GM19324 (cell line): ENCODE data around the gene TBXAS1.

Experiments used
- ATAC-seq: cut with Tn5 transposase; IDR thresholded peaks from one replicate; pipeline ENCODE4 v1.9.1; 2021; ENCODE audit warnings: mild to moderate bottlenecking, moderate library complexity; ENCODE audit not compliant: unreplicated experiment, low FRiP score

Gene TBXAS1

GRCh38 chr7:139972029-139972428, 143.0 kb downstream of the TBXAS1 start:
- no peak for ATAC-seq

- ATAC-seq = no peak
These were observed 144.3 kb downstream of the TBXAS1 start for GRCh38 chr7:139973101-139974050.

- no peak for ATAC-seq
These were observed 145.2 kb downstream of the TBXAS1 start for GRCh38 chr7:139974179-139974811.

- ATAC-seq = no peak
These were observed 147.2 kb downstream of the TBXAS1 start for GRCh38 chr7:139976055-139976837.

- no peak for ATAC-seq
These were observed 148.0 kb downstream of the TBXAS1 start for GRCh38 chr7:139976838-139977656.

DNA sequence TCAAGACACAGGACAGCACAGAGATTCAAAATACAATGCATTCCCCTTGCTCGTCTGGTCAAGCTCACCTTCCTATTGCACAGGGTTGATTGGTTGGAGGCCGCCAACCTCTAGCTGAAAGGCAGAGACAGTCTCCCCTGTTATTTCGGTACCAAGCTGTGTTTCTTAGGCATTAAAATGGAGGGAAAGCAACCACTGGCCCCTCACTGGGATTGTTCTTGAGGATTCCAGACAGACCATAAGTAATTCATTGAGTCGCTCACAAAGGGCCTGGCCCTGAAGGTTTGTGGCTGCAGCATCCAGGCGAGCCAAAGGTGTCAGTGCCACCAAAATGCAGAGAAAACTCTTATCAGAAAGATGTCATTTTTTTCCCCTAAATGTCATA, 152.4 kb downstream of the TBXAS1 start:
- no peak for ATAC-seq

- ATAC-seq = no peak
These were observed 154.2 kb downstream of the TBXAS1 start for GRCh38 chr7:139982927-139983920.

DNA sequence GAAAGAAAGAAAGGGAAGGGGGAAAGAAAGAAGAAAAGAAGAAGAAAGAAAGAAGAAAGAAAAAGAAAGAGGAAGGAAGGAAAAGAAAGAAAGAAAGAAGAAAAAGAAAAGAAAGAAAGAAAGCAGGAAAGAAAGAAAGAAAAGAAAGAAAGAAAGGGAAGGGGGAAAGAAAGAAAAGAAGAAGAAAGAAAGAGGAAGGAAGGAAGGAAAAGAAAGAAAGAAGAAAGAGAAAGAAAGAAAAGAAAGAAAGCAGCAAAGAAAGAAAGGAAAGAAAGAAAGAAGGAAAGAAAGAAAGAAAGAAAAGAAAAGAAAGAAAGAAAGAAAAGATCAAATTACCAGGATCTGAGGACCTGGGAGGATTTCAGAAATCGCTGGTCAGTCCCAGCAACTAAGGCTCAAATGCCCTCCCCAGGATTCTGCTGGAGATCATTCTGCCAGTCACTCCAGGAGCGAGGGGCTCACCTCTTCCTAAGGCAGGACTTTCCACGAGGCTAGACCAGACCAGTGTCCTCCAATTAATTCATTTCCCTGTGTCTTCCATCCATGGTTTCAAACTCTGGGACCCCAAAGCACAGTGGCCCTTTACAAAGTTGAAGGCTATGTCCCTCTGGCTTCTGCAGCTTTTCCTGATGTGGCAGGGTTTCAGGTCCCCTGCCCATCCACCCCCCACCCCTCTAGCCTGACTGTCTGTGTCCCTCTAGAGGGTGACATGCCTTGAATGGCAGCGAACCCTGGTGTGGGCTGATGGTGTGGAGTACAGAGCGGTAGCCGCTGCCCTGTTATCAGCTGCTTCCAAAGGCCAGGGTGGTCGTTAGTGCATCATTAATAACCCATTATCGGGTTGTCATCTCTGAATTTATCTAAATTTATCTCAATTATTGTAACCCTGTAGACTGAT, 155.8 kb downstream of the TBXAS1 start:
- no peak for ATAC-seq

DNA sequence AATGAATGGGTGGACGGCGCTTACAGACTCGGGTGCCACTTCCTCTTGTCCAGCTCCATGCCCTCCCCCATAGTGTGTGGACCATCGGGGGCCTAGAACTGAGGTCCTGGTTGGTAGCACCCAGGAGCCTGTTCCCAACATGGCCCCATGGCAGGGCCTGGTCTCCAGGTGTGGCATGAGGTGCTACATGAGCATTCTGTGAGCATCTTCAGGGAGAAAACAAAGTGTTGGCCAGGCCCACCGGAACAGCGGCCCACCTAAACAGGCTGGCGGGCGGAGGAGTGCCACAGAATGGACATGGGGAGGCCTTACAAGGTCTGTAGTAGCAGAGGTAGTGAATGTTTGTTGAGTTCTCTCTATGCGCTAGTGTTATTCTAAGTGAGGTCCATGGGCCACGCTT, 156.7 kb downstream of the TBXAS1 start:
- no peak for ATAC-seq

- ATAC-seq = no peak
These were observed 158.8 kb downstream of the TBXAS1 start for GRCh38 chr7:139987691-139988516.

DNA sequence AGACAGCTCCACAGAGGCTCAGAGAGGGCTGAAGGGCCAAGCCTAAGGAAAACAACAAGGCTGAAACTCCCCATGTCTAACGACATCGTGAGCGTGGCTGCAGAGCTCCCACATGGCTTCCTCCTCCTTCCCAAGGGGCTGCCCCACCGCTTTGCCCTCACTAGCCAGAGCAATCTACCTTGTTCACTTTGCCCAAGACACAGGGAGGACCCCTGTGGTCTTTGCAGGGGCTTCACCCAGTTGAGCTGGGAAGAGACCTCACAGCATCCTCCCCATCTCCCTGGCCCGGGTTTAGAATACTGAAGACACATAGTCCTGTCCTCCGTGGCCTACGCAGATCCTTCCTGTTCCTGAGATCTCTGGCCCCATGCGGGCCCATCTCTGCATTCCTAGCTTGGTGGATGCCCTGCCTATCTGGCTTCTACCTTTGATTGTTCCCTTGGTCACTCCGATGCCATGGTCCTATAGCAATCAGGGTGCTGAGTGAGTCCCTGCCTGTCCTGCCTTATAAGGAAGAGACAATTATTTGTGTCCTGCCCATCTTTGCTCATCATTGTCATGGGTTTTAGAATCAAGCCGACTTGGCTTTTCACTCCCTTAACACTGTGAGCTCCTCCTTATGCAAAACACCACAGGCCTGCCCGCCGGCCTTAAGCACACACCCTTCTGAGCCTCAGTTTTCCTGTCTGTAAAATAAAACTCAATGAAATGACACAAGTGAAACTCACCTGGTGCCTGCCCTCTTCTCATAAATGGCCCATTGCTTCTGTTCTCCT, 160.5 kb downstream of the TBXAS1 start:
- ATAC-seq = no peak

- ATAC-seq = no peak
These were observed 161.1 kb downstream of the TBXAS1 start for GRCh38 chr7:139990142-139990535.

DNA sequence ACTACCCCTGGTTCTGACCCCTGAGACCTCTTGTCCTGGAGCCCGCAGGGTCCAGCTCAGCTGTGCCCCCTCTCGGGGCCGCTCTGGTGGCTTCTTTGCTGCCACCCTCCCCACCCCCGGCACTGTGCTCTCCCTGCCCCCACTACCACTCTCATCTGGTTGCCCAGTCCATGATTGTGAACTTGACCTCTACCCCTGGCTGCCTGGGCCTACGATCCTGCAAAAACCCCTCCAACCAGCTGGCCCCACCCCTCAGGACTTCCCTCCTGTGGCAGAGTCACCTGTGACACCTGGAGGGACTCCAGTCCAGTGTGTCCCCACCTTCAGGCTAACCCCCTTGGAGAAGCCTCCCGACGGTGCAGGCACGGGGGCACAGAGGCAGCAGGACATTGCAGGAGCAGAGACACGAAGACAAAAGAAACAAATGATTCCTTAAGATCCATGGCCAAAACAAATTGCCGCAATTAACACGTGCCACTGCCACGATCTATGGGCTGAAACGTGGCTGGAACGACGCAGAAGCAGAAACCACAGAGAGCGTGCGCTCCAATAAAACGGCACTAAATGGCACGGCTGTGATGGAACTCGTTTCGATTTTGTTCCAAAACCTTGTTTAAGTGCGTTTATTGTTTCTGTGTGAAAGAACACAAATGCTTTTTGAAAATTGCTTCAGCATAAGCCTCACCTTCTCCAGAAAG, 161.7 kb downstream of the TBXAS1 start:
- ATAC-seq = no peak

- ATAC-seq = no peak
These were observed 162.2 kb downstream of the TBXAS1 start for GRCh38 chr7:139991269-139991666.

GRCh38 chr7:139991911-139992310, 162.8 kb downstream of the TBXAS1 start:
- ATAC-seq = no peak
